Mucosa of rectum (tissue), 2 donors: ENCODE results near the gene LITAFD.

Source experiments
- H3K27ac ChIP-seq, 2 donors: one replicate each; pipeline ENCODE4 v1.7.0; 2013; ENCODE audit warnings: inconsistent platforms in 2 of 2, low read depth in 2 of 2, low read length in 2 of 2
- H3K27me3 ChIP-seq, 2 donors: one replicate each; pipeline ENCODE4 v1.7.0; 2013; ENCODE audit warnings: low read length in 2 of 2; ENCODE audit not compliant: control insufficient read depth in 2 of 2, insufficient read depth in 2 of 2
- H3K36me3 ChIP-seq, 2 donors: one replicate each; pipeline ENCODE4 v1.7.0; 2013; ENCODE audit warnings: low read length in 2 of 2; ENCODE audit not compliant: control insufficient read depth in 2 of 2, insufficient read depth in 2 of 2
- H3K4me1 ChIP-seq, 2 donors: one replicate each; pipeline ENCODE4 v1.7.0; 2013; ENCODE audit warnings: low read length in 2 of 2, mild to moderate bottlenecking in 1 of 2; ENCODE audit not compliant: control insufficient read depth in 2 of 2, insufficient read depth in 2 of 2
- H3K4me3 ChIP-seq, 2 donors: one replicate each; pipeline ENCODE4 v1.7.0; 2013; ENCODE audit warnings: low read length in 2 of 2
- H3K9ac ChIP-seq, 2 donors: one replicate each; pipeline ENCODE4 v1.7.0; 2013; ENCODE audit warnings: low read length in 2 of 2, low read depth in 1 of 2, mild to moderate bottlenecking in 1 of 2
- H3K9me3 ChIP-seq, 2 donors: one replicate each; pipeline ENCODE4 v1.7.0; 2013; ENCODE audit warnings: low read length in 2 of 2; ENCODE audit not compliant: control insufficient read depth in 2 of 2
- donor health status: healthy.
- donor health status: Normal muscosa, but diverticular disease.

Gene LITAFD

DNA sequence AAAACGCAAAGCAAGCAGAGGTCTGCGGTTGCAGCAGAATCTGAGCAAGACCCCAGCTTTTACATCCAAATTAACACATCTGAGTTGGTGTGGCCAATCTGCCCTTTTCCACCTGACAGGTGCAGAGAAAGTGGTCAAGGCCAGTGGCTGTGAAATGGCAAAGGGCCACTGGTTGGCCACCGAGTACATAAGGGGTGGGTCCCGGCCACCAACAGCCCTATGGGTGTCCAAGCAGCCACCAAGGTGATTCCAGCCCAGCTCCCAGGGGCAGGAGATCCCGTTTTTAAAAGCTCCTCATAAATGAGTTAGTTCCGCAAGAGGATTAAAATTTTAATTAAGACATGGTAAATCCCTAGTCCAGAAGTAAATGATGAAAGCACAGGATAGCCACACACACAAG is 52.5 kb downstream of the LITAFD start:
- Histone ChIP-seq H3K27me3 (no peaks in the 10 kb centered on the region), H3K4me3 (no peak overlapping the region), H3K27ac (no peak overlapping the region), H3K36me3 (peaks cover 5 to 6% of the 10 kb centered on the region in 2 donors), H3K9ac (no peak overlapping the region), H3K9me3 (no peaks in the 10 kb centered on the region), H3K4me1 (peaks cover 7 to 9% of the 10 kb centered on the region in 2 donors)
